HG02852 (cell line): ENCODE results near the gene SLC35E2B.

Source experiments
- ATAC-seq: cut with Tn5 transposase; IDR thresholded peaks from one replicate; pipeline ENCODE4 v1.9.1; 2021; ENCODE audit warnings: mild to moderate bottlenecking, moderate library complexity; ENCODE audit not compliant: unreplicated experiment

SLC35E2B gene

GRCh38 chr1:1627261-1627828 lies 65.2 kb downstream of the SLC35E2B start:
- no peak for ATAC-seq

GRCh38 chr1:1626207-1627141 lies 66.1 kb downstream of the SLC35E2B start:
- no peak for ATAC-seq

GRCh38 chr1:1625824-1626206 lies 66.8 kb downstream of the SLC35E2B start:
- ATAC-seq, result no peak

GRCh38 chr1:1625404-1625775 lies 67.2 kb downstream of the SLC35E2B start:
- ATAC-seq, result no peak

- ATAC-seq, result no peak
These were observed 67.9 kb downstream of the SLC35E2B start for GRCh38 chr1:1624443-1625403.

- no peak for ATAC-seq
These were observed 68.8 kb downstream of the SLC35E2B start for GRCh38 chr1:1623631-1624442.

GRCh38 chr1:1623181-1623630 lies 69.4 kb downstream of the SLC35E2B start:
- ATAC-seq, result no peak

- no peak for ATAC-seq
These were observed 69.9 kb downstream of the SLC35E2B start for GRCh38 chr1:1622788-1623094.

GRCh38 chr1:1622010-1622787 lies 70.4 kb downstream of the SLC35E2B start:
- no peak for ATAC-seq

GRCh38 chr1:1621173-1622009 lies 71.2 kb downstream of the SLC35E2B start:
- no peak for ATAC-seq

- no peak for ATAC-seq
These were observed 72.0 kb downstream of the SLC35E2B start for GRCh38 chr1:1620433-1621139.

- no peak for ATAC-seq
These were observed 72.7 kb downstream of the SLC35E2B start for GRCh38 chr1:1619917-1620361.

GRCh38 chr1:1618396-1619068 lies 74.1 kb downstream of the SLC35E2B start:
- ATAC-seq, result no peak

GRCh38 chr1:1617925-1618324 lies 74.7 kb downstream of the SLC35E2B start:
- no peak for ATAC-seq

- no peak for ATAC-seq
These were observed 75.1 kb downstream of the SLC35E2B start for GRCh38 chr1:1617516-1617915.

- no peak for ATAC-seq
These were observed 75.8 kb downstream of the SLC35E2B start for GRCh38 chr1:1616838-1617237.

GRCh38 chr1:1616045-1616790 lies 76.4 kb downstream of the SLC35E2B start:
- peak; percentile 28 for ATAC-seq
